K562 (cell line): ENCODE measurements around the gene FMO1. TPM values are rescaled to one million over a fixed set of nuclear protein-coding genes. Genes with fewer than 3 reads are reported as not detected.

Experiments used
- ARID3A ChIP-seq: IDR thresholded peaks from 2 replicates; pipeline ENCODE4 v1.6.1; 2012; ENCODE audit warnings: low read depth, low read length, improper control_type of control experiment, borderline replicate concordance
- BRF2 ChIP-seq: IDR thresholded peaks from 3 replicates; pipeline ENCODE4 v1.6.1; 2011; ENCODE audit warnings: borderline replicate concordance, mild to moderate bottlenecking; ENCODE audit not compliant: insufficient read length, insufficient read depth
- CCAR2 ChIP-seq: fragments of 200-400 bp; formaldehyde crosslinking; IDR thresholded peaks from 2 replicates; pipeline ENCODE4 v1.6.1; 2017; ENCODE audit warnings: mild to moderate bottlenecking, low read depth, low read length
- CEBPB ChIP-seq: fragments of 450-650 bp; IDR thresholded peaks from 2 replicates; pipeline ENCODE4 v1.6.1; 2016; ENCODE audit warnings: missing genetic modification characterization, missing compliant biosample characterization
- CGGBP1 ChIP-seq: fragments of 250-450 bp; sonication (Bioruptor Pico); IDR thresholded peaks from 2 replicates; pipeline ENCODE4 v1.9.0; 2021; ENCODE audit warnings: mild to moderate bottlenecking
- ELF1 ChIP-seq: fragments of 200-800 bp; sonication (Bioruptor generic); IDR thresholded peaks from 2 replicates; pipeline ENCODE4 v1.6.1; 2016; ENCODE audit warnings: missing genetic modification characterization, missing compliant biosample characterization
- MLLT1 ChIP-seq, 2 experiments: fragments of 450-650 bp; IDR thresholded peaks; 2 replicates each; pipeline ENCODE4 v1.6.1; 2016
- MTA1 ChIP-seq: fragments of 450-650 bp; IDR thresholded peaks from 2 replicates; pipeline ENCODE4 v1.6.1; 2017; ENCODE audit warnings: borderline replicate concordance
- RREB1 ChIP-seq: fragments of 250-450 bp; sonication (Bioruptor Pico); IDR thresholded peaks from 2 replicates; pipeline ENCODE4 v1.4.0; 2020
- SREBF2 ChIP-seq: sonication (generic); formaldehyde crosslinking; IDR thresholded peaks from 2 replicates; pipeline ENCODE4 v1.4.0; 2020; ENCODE audit warnings: mild to moderate bottlenecking, missing genetic modification reagents
- STAT5A ChIP-seq: IDR thresholded peaks from 2 replicates; pipeline ENCODE4 v1.6.1; 2012; ENCODE audit warnings: low read length, inconsistent platforms, borderline replicate concordance
- ZBTB33 ChIP-seq: sonication (generic); formaldehyde crosslinking; IDR thresholded peaks from 2 replicates; pipeline ENCODE4 v1.8.1; 2023; ENCODE audit warnings: mild to moderate bottlenecking, missing genetic modification reagents
- ZNF431 ChIP-seq: sonication (generic); formaldehyde crosslinking; IDR thresholded peaks from 2 replicates; pipeline ENCODE4 v1.8.0; 2022; ENCODE audit warnings: mild to moderate bottlenecking, missing genetic modification reagents
- ZNF655 ChIP-seq: fragments of 250-450 bp; sonication (Bioruptor Pico); IDR thresholded peaks from 2 replicates; pipeline ENCODE4 v1.5.0; 2021
- polyA plus RNA-seq, 8 experiments: library from polyadenylated mRNA; depleted of rRNA in 4 of 8; stranded (reverse) in 5 of 8; unstranded in 3 of 8; fragments of >200 nt; fragmentation: Nextera tagmentation in 2 of 8; fragmentation: Illumina TruSeq in 1 of 8; extraction: Ambion mirVana in 2 of 8; extraction: Trizol in 1 of 8; gene quantifications; 2 replicates each; pipeline versions ENCODE4 v1.2.1 to v1.2.3, GENCODE V29; 2011 to 2014; ENCODE audit warnings: inconsistent platforms in 1 of 8, missing spikeins in 1 of 8
- total RNA-seq, 7 experiments: library from RNA; depleted of rRNA in 6 of 7; stranded (reverse); fragments of >200 nt in 6 of 7; fragmentation: Illumina TruSeq in 2 of 7; extraction: Trizol in 2 of 7; gene quantifications; 2 replicates each; pipeline versions ENCODE4 v1.2.1 to v1.2.3, GENCODE V29; 2011 to 2021; ENCODE audit warnings: low replicate concordance in 1 of 7

Gene FMO1
- total and polyA plus RNA-seq, 9 of the 15 experiments (the other 6 are each of a cell fraction or from before 2014, with no cell fraction given), result not detected

- TF ChIP-seq RREB1 (CRISPR knock-in tag) (no peak), MTA1 (no peak), BRF2 (no peak), ZNF431 (CRISPR knock-in tag) (no peak), ZBTB33 (CRISPR knock-in tag) (no peak), MLLT1 (IDR thresholded peaks at IDR 0.05) (no peak), SREBF2 (CRISPR knock-in tag) (no peak), CGGBP1 (CRISPR knock-in tag) (no peak), ARID3A (0 out of 2 replicates have a peak, but pooled peaks have one; percentile 53), STAT5A (no peak), ELF1 (tag) (peak; percentile 84), CEBPB (tag) (peak; percentile 89), CCAR2 (no peak), ZNF655 (CRISPR knock-in tag) (no peak)
Observed at GRCh38 chr1:171313835-171314320, 65.6 kb downstream of the FMO1 start, which contains the start of gene FMO4 (continued).
